ENCODE measurements around the gene ZNF530. TPM values are rescaled to one million over a fixed set of nuclear protein-coding genes. Genes with fewer than 3 reads are reported as not detected.

The ZNF530 gene
- total RNA-seq, 1 experiment from 2014 or later, result 11.3 TPM

DNA sequence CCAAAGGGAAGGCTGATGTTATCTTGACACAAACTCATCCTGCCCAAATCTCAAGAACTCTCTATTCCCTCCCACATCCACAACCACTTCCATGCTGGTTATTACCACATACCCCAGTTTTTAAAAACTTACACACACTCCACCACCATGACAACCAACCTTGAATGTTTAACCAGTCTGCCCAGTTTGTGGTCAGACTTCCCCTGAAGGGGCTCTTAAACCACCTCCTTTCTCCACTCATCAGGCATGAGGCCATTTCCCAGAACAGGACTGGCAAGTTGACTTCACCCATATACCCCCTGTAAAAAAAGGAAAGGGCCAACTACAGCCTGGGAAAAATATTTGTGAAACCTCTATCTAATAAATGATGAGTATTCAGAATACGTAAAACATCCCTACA, 56.7 kb downstream of the ZNF530 start:
- no peak for DNase-seq (ENCODE audit: low spot score)
- no peaks in the 10 kb centered on the region for H3K36me3 ChIP-seq (ENCODE audit: insufficient read depth, low read length, poor library complexity, severe bottlenecking)
- no peaks in the 10 kb centered on the region for H3K4me1 ChIP-seq (ENCODE audit: insufficient read depth, low read length, poor library complexity, severe bottlenecking)
- BruUV-seq (replicated peaks), result no TSS peak
- no peaks in the 10 kb centered on the region for H3K9me3 ChIP-seq (ENCODE audit: low read depth, low read length, poor library complexity, severe bottlenecking)
- POLR2A ChIA-PET (ENCODE audit: low non-redundant PET), result no interaction called here
- CTCF ChIA-PET, result no interaction called here
- no peak overlapping the region for H3K27ac ChIP-seq (ENCODE audit: low read depth, low read length, poor library complexity, severe bottlenecking)
- TF ChIP-seq EZH2 (IDR thresholded peaks at IDR 0.05; ENCODE audit: borderline replicate concordance, low read depth, low read length, poor library complexity, severe bottlenecking), result no peak
- TF ChIP-seq, protein P1, sequence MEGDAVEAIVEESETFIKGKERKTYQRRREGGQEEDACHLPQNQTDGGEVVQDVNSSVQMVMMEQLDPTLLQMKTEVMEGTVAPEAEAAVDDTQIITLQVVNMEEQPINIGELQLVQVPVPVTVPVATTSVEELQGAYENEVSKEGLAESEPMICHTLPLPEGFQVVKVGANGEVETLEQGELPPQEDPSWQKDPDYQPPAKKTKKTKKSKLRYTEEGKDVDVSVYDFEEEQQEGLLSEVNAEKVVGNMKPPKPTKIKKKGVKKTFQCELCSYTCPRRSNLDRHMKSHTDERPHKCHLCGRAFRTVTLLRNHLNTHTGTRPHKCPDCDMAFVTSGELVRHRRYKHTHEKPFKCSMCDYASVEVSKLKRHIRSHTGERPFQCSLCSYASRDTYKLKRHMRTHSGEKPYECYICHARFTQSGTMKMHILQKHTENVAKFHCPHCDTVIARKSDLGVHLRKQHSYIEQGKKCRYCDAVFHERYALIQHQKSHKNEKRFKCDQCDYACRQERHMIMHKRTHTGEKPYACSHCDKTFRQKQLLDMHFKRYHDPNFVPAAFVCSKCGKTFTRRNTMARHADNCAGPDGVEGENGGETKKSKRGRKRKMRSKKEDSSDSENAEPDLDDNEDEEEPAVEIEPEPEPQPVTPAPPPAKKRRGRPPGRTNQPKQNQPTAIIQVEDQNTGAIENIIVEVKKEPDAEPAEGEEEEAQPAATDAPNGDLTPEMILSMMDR (conservative IDR thresholded peaks at IDR 0.05; ENCODE audit: low read depth, low read length), result no peak
- peaks cover 27% of the 10 kb centered on the region for H3K27me3 ChIP-seq (replicated peaks; ENCODE audit: insufficient read depth, low read depth, low read length, poor library complexity)
- no peak overlapping the region for H3K4me3 ChIP-seq (ENCODE audit: low read depth, low read length, poor library complexity, severe bottlenecking)
- intact Hi-C loops (cut with micrococcal nuclease; ENCODE audit: unreplicated experiment), result no loop called here

Other genes starting within 250 kb of the ZNF530 start
- 10.2 and 11.0 TPM in 2 replicates for gene ZNF304, start 248.6 kb upstream of the ZNF530 start, total RNA-seq (2021)
- 16.8 and 18.7 TPM in 2 replicates for gene TRAPPC2B, start 236.3 kb upstream of the ZNF530 start, total RNA-seq (2021)
- 5.0 and 6.1 TPM in 2 replicates for gene ZNF547, start 236.3 kb upstream of the ZNF530 start, total RNA-seq (2021)
- gene ZNF548, start 210.0 kb upstream of the ZNF530 start, total RNA-seq (2021), result 16.9 TPM in 2 replicates
- 13.1 and 19.2 TPM in 2 replicates for gene ZNF17, start 188.7 kb upstream of the ZNF530 start, total RNA-seq (2021)
- gene ZNF749, start 164.6 kb upstream of the ZNF530 start, total RNA-seq (2021), result 21.6 and 22.9 TPM in 2 replicates
- 0.41 and 0.83 TPM in 2 replicates for gene VN1R1, start 142.7 kb upstream of the ZNF530 start, total RNA-seq (2021)
- 19.4 and 21.2 TPM in 2 replicates for gene ZNF772, start 122.3 kb upstream of the ZNF530 start, total RNA-seq (2021)
- gene ZNF419, start 112.1 kb upstream of the ZNF530 start, total RNA-seq (2021), result 12.4 and 14.6 TPM in 2 replicates
- 9.7 and 13.4 TPM in 2 replicates for gene ZNF773, start 99.9 kb upstream of the ZNF530 start, total RNA-seq (2021)
- gene ZNF549, start 72.5 kb upstream of the ZNF530 start, total RNA-seq (2021), result 8.5 and 10.1 TPM in 2 replicates
- gene ZNF550, start 40.0 kb upstream of the ZNF530 start, total RNA-seq (2021), result 9.6 and 11.5 TPM in 2 replicates
- gene ZNF416, start 21.0 kb upstream of the ZNF530 start, total RNA-seq (2021), result 6.8 and 7.1 TPM in 2 replicates
- gene ZIK1, start 15.7 kb upstream of the ZNF530 start, total RNA-seq (2021), result 16.3 and 16.7 TPM in 2 replicates
- 24.3 and 24.7 TPM in 2 replicates for gene ZNF134, start 14.4 kb downstream of the ZNF530 start, total RNA-seq (2021)
- 8.2 and 10.1 TPM in 2 replicates for gene ZNF211, start 33.3 kb downstream of the ZNF530 start, total RNA-seq (2021)
- not detected in 2 replicates for gene ZSCAN4, start 69.0 kb downstream of the ZNF530 start, total RNA-seq (2021)
- gene ZNF551, start 82.1 kb downstream of the ZNF530 start, total RNA-seq (2021), result 12.7 and 17.8 TPM in 2 replicates
- gene ZNF154, start 109.3 kb downstream of the ZNF530 start, total RNA-seq (2021), result 4.0 and 4.4 TPM in 2 replicates
- 4.4 and 5.3 TPM in 2 replicates for gene ZNF671, start 127.7 kb downstream of the ZNF530 start, total RNA-seq (2021)
- 10.3 and 15.8 TPM in 2 replicates for gene ZNF776, start 146.9 kb downstream of the ZNF530 start, total RNA-seq (2021)
- gene ZNF586, start 169.8 kb downstream of the ZNF530 start, total RNA-seq (2021), result 18.2 and 19.5 TPM in 2 replicates
- 5.4 and 10.6 TPM in 2 replicates for gene ZNF552, start 215.0 kb downstream of the ZNF530 start, total RNA-seq (2021)
- 17.3 and 20.0 TPM in 2 replicates for gene ZNF587B, start 230.4 kb downstream of the ZNF530 start, total RNA-seq (2021)
- gene ZNF587, start 250.0 kb downstream of the ZNF530 start, total RNA-seq (2021), result 40.5 and 43.2 TPM in 2 replicates